Panc1 (cell line): ENCODE measurements around the gene RRP9. TPM values are rescaled to one million over a fixed set of nuclear protein-coding genes. Genes with fewer than 3 reads are reported as not detected.

Source experiments
- ATAC-seq: fragments of 200-7000 bp; cut with Tn5 transposase; 2 replicates; pipeline ENCODE4 v1.9.1; 2020; ENCODE audit warnings: mild to moderate bottlenecking, moderate library complexity
- BruUV-seq: library from RNA; stranded (reverse); fragments of 400-500 nt; replicated peaks from 2 replicates; lab custom pipeline; 2021; lab: Mats Ljungman, UMichigan
- CTCF ChIA-PET: fragments of 300-600 bp; sonication (Branson Sonifier 250); formaldehyde crosslinking; loops from one replicate; lab custom pipeline; 2022; ENCODE audit warnings: antibody characterized with exemption; lab: Charles Lee
- POLR2A ChIA-PET: fragments of 300-600 bp; sonication (Branson Sonifier 250); formaldehyde crosslinking; loops from one replicate; lab custom pipeline; 2022; ENCODE audit warnings: antibody characterized with exemption; lab: Charles Lee
- DNase-seq: peaks from one replicate; pipeline ENCODE4 v3.0.0-alpha.2; 2010; ENCODE audit warnings: low read depth, low spot score
- H3K27ac ChIP-seq: 2 replicates; pipeline ENCODE4 v1.5.1; 2011; ENCODE audit warnings: mild to moderate bottlenecking, low read length, inconsistent platforms
- H3K27me3 ChIP-seq: fragments of 200-500 bp; sonication (Bioruptor generic); 2 replicates; pipeline ENCODE4 v1.6.0; 2014; ENCODE audit warnings: low read length, inconsistent platforms; ENCODE audit not compliant: control insufficient read depth, insufficient read depth
- H3K36me3 ChIP-seq: fragments of 200-500 bp; sonication (Bioruptor generic); 2 replicates; pipeline ENCODE4 v1.5.1; 2014; ENCODE audit warnings: inconsistent platforms, mild to moderate bottlenecking, low read length, moderate library complexity; ENCODE audit not compliant: control insufficient read depth, insufficient read depth
- H3K4me1 ChIP-seq: 2 replicates; pipeline ENCODE4 v1.5.1; 2011; ENCODE audit warnings: inconsistent platforms, mild to moderate bottlenecking, low read length, moderate library complexity; ENCODE audit not compliant: control insufficient read depth, insufficient read depth
- H3K4me3 ChIP-seq, 2 experiments: 2 replicates each; pipeline ENCODE4 v1.5.1; 2011 to 2012; ENCODE audit warnings: low read depth in 2 of 2, low read length in 2 of 2, mild to moderate bottlenecking in 2 of 2, inconsistent platforms in 1 of 2, moderate library complexity in 1 of 2
- H3K9me3 ChIP-seq: fragments of 200-500 bp; sonication (Bioruptor generic); 2 replicates; pipeline ENCODE4 v1.5.1; 2014; ENCODE audit warnings: low read depth, mild to moderate bottlenecking, inconsistent platforms, low read length, moderate library complexity; ENCODE audit not compliant: control insufficient read depth, insufficient read depth
- CTCF ChIP-seq: fragments of 450-650 bp; IDR thresholded peaks from 2 replicates; pipeline ENCODE4 v1.5.1; 2017; ENCODE audit warnings: mild to moderate bottlenecking
- POLR2AphosphoS5 ChIP-seq: IDR thresholded peaks from 2 replicates; pipeline ENCODE4 v1.6.1; 2012; ENCODE audit warnings: mild to moderate bottlenecking, low read depth, low read length, moderate library complexity
- REST ChIP-seq, 2 experiments: IDR thresholded peaks; 2 replicates each; pipeline ENCODE4 v1.6.1; 2011 to 2012; ENCODE audit warnings: low read depth in 2 of 2, control low read depth in 1 of 2, low read length in 1 of 2, mild to moderate bottlenecking in 1 of 2, moderate library complexity in 1 of 2; ENCODE audit not compliant: insufficient read depth in 1 of 2
- SIN3A ChIP-seq: IDR thresholded peaks from 2 replicates; pipeline ENCODE4 v1.6.1; 2012; ENCODE audit warnings: low read depth, mild to moderate bottlenecking, low read length, moderate library complexity, borderline replicate concordance; ENCODE audit not compliant: insufficient read depth
- TCF7L2 ChIP-seq: IDR thresholded peaks from 2 replicates; pipeline ENCODE4 v1.6.1; 2011; ENCODE audit warnings: mild to moderate bottlenecking, low read depth, low read length, inconsistent platforms
- in situ Hi-C: cut with HindIII; loops from 2 replicates; pipeline ENCODE4 v1.10.0; 2016; ENCODE audit warnings: low sequenced_read_pairs, low pct_unique_long_range_greater_than_20kb
- intact Hi-C: fragments of 100-400 bp; cut with micrococcal nuclease; formaldehyde crosslinking; loops from one replicate; pipeline ENCODE4 v1.10.0; 2022; ENCODE audit not compliant: unreplicated experiment
- total RNA-seq: library from RNA; stranded (reverse); gene quantifications from one replicate; pipeline ENCODE4 v1.2.1, GENCODE V29; 2021; ENCODE audit not compliant: unreplicated experiment

Gene RRP9
- total RNA-seq, 1 experiment from 2014 or later = 54.5 TPM

DNA sequence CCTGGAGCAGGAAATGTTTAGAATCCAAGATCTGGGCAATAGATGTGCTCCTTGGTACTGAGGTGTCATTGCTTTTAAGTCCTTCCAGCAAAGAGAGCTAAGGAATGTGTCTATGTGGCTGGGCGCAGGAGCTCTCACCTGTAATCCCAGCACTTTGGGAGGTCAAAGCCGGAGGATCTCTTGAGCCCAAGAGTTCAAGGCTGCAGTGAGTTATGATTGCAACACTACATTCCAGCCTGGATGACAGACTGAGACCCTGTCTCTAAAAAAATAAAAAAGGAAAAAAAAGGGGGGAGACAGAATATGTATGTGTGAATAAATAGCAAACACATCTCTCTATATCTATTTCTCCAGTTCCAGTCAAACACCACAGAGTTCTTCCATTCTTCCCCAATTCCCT, 9.2 kb upstream of the RRP9 start:
- ATAC-seq (no peak), DNase-seq (no peak)
- no peaks in the 10 kb centered on the region for H3K27me3 ChIP-seq
- no peaks in the 10 kb centered on the region for H3K36me3 ChIP-seq
- in situ Hi-C loops = no loop called here
- H3K27ac ChIP-seq = no peak overlapping the region
- no TSS peak for BruUV-seq
- intact Hi-C loops = no loop called here
- CTCF ChIA-PET = interaction anchor here (0.6 kb wide), 1 partner anchor 99 kb away, joined by 3 read pairs; no protein-coding TSS in a partner anchor
- H3K9me3 ChIP-seq = no peaks in the 10 kb centered on the region
- H3K4me1 ChIP-seq = no peaks in the 10 kb centered on the region
- POLR2A ChIA-PET = no interaction called here
- TF ChIP-seq REST (IDR thresholded peaks at IDR 0.05; ENCODE audit: insufficient read depth in 1 of 2, low read depth in 2 of 2, low read length in 1 of 2) = no peak
- no peak for TF ChIP-seq CTCF
- H3K4me3 ChIP-seq = no peak overlapping the region

DNA sequence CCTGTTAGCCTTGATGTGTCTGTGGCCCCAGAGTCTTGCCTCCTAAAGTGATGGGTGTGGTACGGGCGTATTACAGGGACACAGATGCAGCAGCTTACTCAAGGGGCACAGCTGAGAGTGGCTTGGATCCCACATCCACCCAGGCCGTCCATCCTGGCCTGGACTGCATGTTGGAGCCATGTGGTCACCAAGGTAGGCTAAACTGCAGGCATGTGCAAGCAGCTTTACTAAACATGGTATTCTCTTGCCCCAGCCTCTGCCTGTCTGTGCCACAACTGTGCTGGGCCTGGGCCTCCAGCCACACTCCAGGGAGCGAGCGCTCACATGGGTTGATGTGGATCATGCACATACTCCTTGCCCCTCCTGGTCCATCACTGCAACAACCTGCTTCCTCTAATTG, 7.4 kb upstream of the RRP9 start:
- Histone ChIP-seq H3K27me3 (no peaks in the 10 kb centered on the region), H3K4me1 (no peaks in the 10 kb centered on the region), H3K9me3 (no peaks in the 10 kb centered on the region), H3K4me3 (no peak overlapping the region), H3K27ac (no peak overlapping the region), H3K36me3 (no peaks in the 10 kb centered on the region)
- intact Hi-C loops (no loop called here), in situ Hi-C loops (no loop called here)
- ATAC-seq (no peak), DNase-seq (no peak)
- no TSS peak for BruUV-seq
- CTCF ChIA-PET = no interaction called here
- POLR2A ChIA-PET = no interaction called here
- TF ChIP-seq POLR2AphosphoS5 (no peak), SIN3A (no peak), TCF7L2 (no peak), REST (IDR thresholded peaks at IDR 0.05; ENCODE audit: insufficient read depth in 1 of 2, low read depth in 2 of 2, low read length in 1 of 2) (no peak), CTCF (no peak)
